ENCODE results near the gene THRB. TPM values are rescaled to one million over a fixed set of nuclear protein-coding genes. Genes with fewer than 3 reads are reported as not detected.

The THRB gene
- total and polyA plus RNA-seq, 11 donors = 4.8 to 28.5 (median 21.0) TPM

GRCh38 chr3:24502690-24503089, 8.0 kb upstream of the THRB start:
- no peak for ATAC-seq
- intact Hi-C loops (cut with DNase I) = no loop called here

DNA sequence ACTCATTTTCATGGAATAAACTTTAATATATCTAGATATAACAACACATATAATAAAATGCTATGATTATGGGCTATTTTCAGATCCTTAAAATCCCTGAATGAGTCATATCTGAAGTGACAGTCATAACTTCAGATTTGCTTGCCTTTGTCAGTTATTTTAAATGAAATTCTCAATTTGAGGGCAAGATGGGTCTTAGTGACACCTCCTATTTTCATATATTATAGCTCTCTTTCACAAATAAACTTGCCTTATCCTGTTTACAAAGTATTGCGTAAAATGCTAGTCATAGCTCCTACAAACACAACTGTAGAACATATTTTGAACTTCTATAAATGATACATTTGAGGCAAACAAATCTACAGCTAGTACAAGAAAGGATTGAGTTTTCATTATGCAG, 6.2 kb upstream of the THRB start:
- WGBS, 4 donors = 94 to 98% (median 97%) methylated on average over 1 of the region's 1 CpG
- intact Hi-C loops (cut with DNase I) = no loop called here
- H3K27ac ChIP-seq = no peak overlapping the region
- no peak for DNase-seq
- no peak for ATAC-seq
- H3K4me3 ChIP-seq = no peak overlapping the region
- H3K4me1 ChIP-seq = peaks cover 0 to 8% (median 6%) of the 10 kb centered on the region in 12 donors
- no peak for TF ChIP-seq CTCF (IDR thresholded peaks at IDR 0.05)
- no peak for TF ChIP-seq POLR2A (IDR thresholded peaks at IDR 0.05)
- no peaks in the 10 kb centered on the region for H3K27me3 ChIP-seq
- H3K9me3 ChIP-seq = no peaks in the 10 kb centered on the region
- no peaks in the 10 kb centered on the region for H3K36me3 ChIP-seq

More at GRCh38 chr3:24502690-24503089, 8.0 kb upstream of the THRB start:
- Histone ChIP-seq H3K4me1 (no peaks in the 10 kb centered on the region), H3K9me3 (no peaks in the 10 kb centered on the region), H3K36me3 (no peaks in the 10 kb centered on the region), H3K4me3 (no peak overlapping the region), H3K27ac (peak overlapping the region in 1 of 12 donors; percentile 65), H3K27me3 (no peaks in the 10 kb centered on the region)
- DNase-seq = no peak
- TF ChIP-seq CTCF (IDR thresholded peaks at IDR 0.05) (no peak), POLR2A (IDR thresholded peaks at IDR 0.05) (no peak)
- WGBS, 4 donors = 78 to 84% (median 81%) methylated on average over 1 of the region's 1 CpG

DNA sequence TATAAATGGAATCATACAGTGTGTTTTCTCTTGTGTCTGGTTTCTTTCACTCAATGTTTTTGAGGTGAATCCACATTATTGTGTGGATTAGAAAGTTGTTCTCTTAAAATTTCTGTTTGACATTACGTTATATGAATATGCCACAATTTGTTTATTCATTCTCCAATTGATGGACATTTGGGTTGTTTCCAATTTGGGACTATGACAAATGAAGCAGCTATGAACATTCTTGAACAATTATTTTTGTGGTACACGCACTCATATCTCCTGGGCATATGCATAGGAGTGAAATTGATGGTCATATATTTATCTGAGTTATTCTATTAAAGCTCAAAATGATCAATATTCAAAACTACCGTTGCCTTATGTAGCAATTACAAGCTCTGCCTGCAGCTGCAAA, 5.3 kb upstream of the THRB start:
- ATAC-seq (no peak), DNase-seq (no peak)
- WGBS, 4 donors = 81 to 83% (median 82%) methylated on average over 3 of the region's 3 CpGs
- no peak overlapping the region for H3K27ac ChIP-seq
- H3K4me3 ChIP-seq = no peak overlapping the region
- no peaks in the 10 kb centered on the region for H3K9me3 ChIP-seq
- H3K4me1 ChIP-seq = peaks cover 0 to 14% (median 8%) of the 10 kb centered on the region in 12 donors
- intact Hi-C loops (cut with DNase I) = loop anchor here in 8 of 10 donors (5.0 to 10.0 kb wide), 6 partner anchors 82 to 505 kb away; no protein-coding TSS in a partner anchor
- TF ChIP-seq POLR2A (IDR thresholded peaks at IDR 0.05) (no peak), CTCF (IDR thresholded peaks at IDR 0.05) (no peak)
- H3K27me3 ChIP-seq = peaks cover 0 to 5% (median 0%) of the 10 kb centered on the region in 9 donors
- H3K36me3 ChIP-seq = no peaks in the 10 kb centered on the region

DNA sequence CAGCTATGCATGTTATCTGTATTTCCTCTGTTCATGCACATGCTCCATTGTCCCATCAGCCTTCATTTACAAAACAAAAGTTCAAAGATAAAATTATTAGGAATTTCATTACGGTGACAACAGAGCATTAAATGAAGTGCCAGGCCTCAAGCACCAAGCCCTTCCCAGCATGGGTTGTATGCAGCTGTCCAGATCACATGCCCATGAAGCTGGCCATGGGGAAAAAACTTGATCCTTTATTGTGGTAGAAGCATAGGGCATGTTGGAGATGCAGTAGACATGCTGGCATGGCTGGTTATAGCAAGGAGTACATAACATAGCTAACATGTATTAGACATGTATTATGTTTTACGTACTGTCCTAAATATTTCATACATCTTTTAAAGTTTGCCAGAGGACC, 4.1 kb upstream of the THRB start:
- intact Hi-C loops (cut with DNase I) = loop anchor here in 8 of 10 donors (5.0 to 10.0 kb wide), 6 partner anchors 84 to 504 kb away; no protein-coding TSS in a partner anchor
- no peak for TF ChIP-seq POLR2A (IDR thresholded peaks at IDR 0.05)
- no peak for DNase-seq
- Histone ChIP-seq H3K36me3 (no peaks in the 10 kb centered on the region), H3K9me3 (no peaks in the 10 kb centered on the region), H3K27ac (no peak overlapping the region), H3K27me3 (peaks cover 0 to 7% (median 0%) of the 10 kb centered on the region in 9 donors), H3K4me3 (no peak overlapping the region), H3K4me1 (peaks cover 0 to 17% (median 10%) of the 10 kb centered on the region in 12 donors)
- WGBS, 4 donors = 82 to 92% (median 90%) methylated on average over 2 of the region's 2 CpGs
- ATAC-seq = no peak

- no peaks in the 10 kb centered on the region for H3K36me3 ChIP-seq
- H3K9me3 ChIP-seq = no peaks in the 10 kb centered on the region
- H3K27me3 ChIP-seq = peaks cover 0 to 9% (median 0%) of the 10 kb centered on the region in 9 donors
- H3K4me1 ChIP-seq = peaks cover 0 to 19% (median 11%) of the 10 kb centered on the region in 12 donors
- H3K27ac ChIP-seq = no peak overlapping the region
- intact Hi-C loops (cut with DNase I) = loop anchor here in 8 of 10 donors (5.0 to 10.0 kb wide), 6 partner anchors 84 to 504 kb away; no protein-coding TSS in a partner anchor
- DNase-seq (no peak), ATAC-seq (no peak)
- no peak for TF ChIP-seq POLR2A (IDR thresholded peaks at IDR 0.05)
- no peak for TF ChIP-seq CTCF (IDR thresholded peaks at IDR 0.05)
- WGBS, 4 donors = 83 to 91% (median 84%) methylated on average over 2 of the region's 2 CpGs
- H3K4me3 ChIP-seq = no peak overlapping the region
These were observed 3.7 kb upstream of the THRB start for GRCh38 chr3:24498391-24498790.

Measured in heart left ventricle (tissue), 16 donors.